KOPT-K1 (cell line): ENCODE measurements around the gene COTL1.

Experiments used
- H3K27ac ChIP-seq: fragments of 200-600 bp; sonication (generic); 2 replicates; pipeline ENCODE4 v1.5.1; 2016; ENCODE audit warnings: antibody characterized with exemption, mild to moderate bottlenecking, low read depth, low read length; ENCODE audit not compliant: poor library complexity, severe bottlenecking
- H3K36me3 ChIP-seq: fragments of 200-600 bp; sonication (generic); 2 replicates; pipeline ENCODE4 v1.5.1; 2017; ENCODE audit warnings: antibody characterized with exemption, mild to moderate bottlenecking, low read length, moderate library complexity; ENCODE audit not compliant: insufficient read depth
- H3K9me3 ChIP-seq: fragments of 200-600 bp; sonication (generic); 2 replicates; pipeline ENCODE4 v1.5.1; 2017; ENCODE audit warnings: antibody characterized with exemption, low read length, mild to moderate bottlenecking; ENCODE audit not compliant: insufficient read depth, poor library complexity, severe bottlenecking

Gene COTL1

GRCh38 chr16:84598360-84598759, 19.5 kb downstream of the COTL1 start:
- H3K27ac ChIP-seq, result peak overlapping the region; percentile 66
- no peaks in the 10 kb centered on the region for H3K9me3 ChIP-seq
- H3K36me3 ChIP-seq, result no peaks in the 10 kb centered on the region

GRCh38 chr16:84597931-84598351, 19.9 kb downstream of the COTL1 start:
- Histone ChIP-seq H3K27ac (peak overlapping the region; percentile 66), H3K36me3 (no peaks in the 10 kb centered on the region), H3K9me3 (no peaks in the 10 kb centered on the region)

- Histone ChIP-seq H3K9me3 (no peaks in the 10 kb centered on the region), H3K27ac (peak overlapping the region; percentile 66), H3K36me3 (no peaks in the 10 kb centered on the region; the same call in 1 of the 2 replicates)
These were observed 20.4 kb downstream of the COTL1 start for GRCh38 chr16:84597528-84597896.

GRCh38 chr16:84596801-84597527, 20.9 kb downstream of the COTL1 start:
- Histone ChIP-seq H3K9me3 (no peaks in the 10 kb centered on the region), H3K36me3 (peaks cover 2% of the 10 kb centered on the region; the same call in 1 of the 2 replicates), H3K27ac (peak overlapping the region; percentile 66)

GRCh38 chr16:84596161-84596560, 21.7 kb downstream of the COTL1 start:
- Histone ChIP-seq H3K36me3 (peaks cover 4% of the 10 kb centered on the region; the same call in 1 of the 2 replicates), H3K9me3 (no peaks in the 10 kb centered on the region), H3K27ac (peak overlapping the region; percentile 66)

- no peaks in the 10 kb centered on the region for H3K9me3 ChIP-seq
- H3K36me3 ChIP-seq, result peaks cover 4% of the 10 kb centered on the region
- H3K27ac ChIP-seq, result peak overlapping the region; percentile 88
These were observed 22.8 kb downstream of the COTL1 start for GRCh38 chr16:84595052-84595481.

GRCh38 chr16:84594725-84595038, 23.2 kb downstream of the COTL1 start:
- Histone ChIP-seq H3K9me3 (no peaks in the 10 kb centered on the region), H3K36me3 (peaks cover 7% of the 10 kb centered on the region), H3K27ac (peak overlapping the region; percentile 88)

GRCh38 chr16:84593825-84594724, 23.8 kb downstream of the COTL1 start:
- H3K9me3 ChIP-seq, result no peaks in the 10 kb centered on the region
- peaks cover 13% of the 10 kb centered on the region for H3K36me3 ChIP-seq
- H3K27ac ChIP-seq, result peak overlapping the region; percentile 88

GRCh38 chr16:84592718-84593117, 25.2 kb downstream of the COTL1 start:
- peak overlapping the region; percentile 42 for H3K27ac ChIP-seq
- H3K36me3 ChIP-seq, result peaks cover 21% of the 10 kb centered on the region
- H3K9me3 ChIP-seq, result no peaks in the 10 kb centered on the region

GRCh38 chr16:84589975-84590719, 27.7 kb downstream of the COTL1 start:
- Histone ChIP-seq H3K36me3 (peaks cover 26% of the 10 kb centered on the region), H3K9me3 (no peaks in the 10 kb centered on the region), H3K27ac (no peak overlapping the region)

GRCh38 chr16:84588991-84589390, 28.9 kb downstream of the COTL1 start:
- peaks cover 26% of the 10 kb centered on the region for H3K36me3 ChIP-seq

GRCh38 chr16:84585886-84586285, 32.0 kb downstream of the COTL1 start:
- peaks cover 28% of the 10 kb centered on the region for H3K36me3 ChIP-seq
- H3K9me3 ChIP-seq, result no peaks in the 10 kb centered on the region
- no peak overlapping the region for H3K27ac ChIP-seq

More at GRCh38 chr16:84588991-84589390, 28.9 kb downstream of the COTL1 start:
- Histone ChIP-seq H3K9me3 (no peaks in the 10 kb centered on the region), H3K27ac (no peak overlapping the region)

- H3K27ac ChIP-seq, result no peak overlapping the region
- peaks cover 28% of the 10 kb centered on the region for H3K36me3 ChIP-seq
- H3K9me3 ChIP-seq, result no peaks in the 10 kb centered on the region
These were observed 32.4 kb downstream of the COTL1 start for GRCh38 chr16:84585467-84585866.

- Histone ChIP-seq H3K9me3 (no peaks in the 10 kb centered on the region), H3K36me3 (peaks cover 25% of the 10 kb centered on the region; the same call in 1 of the 2 replicates), H3K27ac (no peak overlapping the region)
These were observed 33.2 kb downstream of the COTL1 start for GRCh38 chr16:84584678-84585077.

- H3K36me3 ChIP-seq, result peaks cover 18% of the 10 kb centered on the region; the same call in 1 of the 2 replicates
- H3K27ac ChIP-seq, result no peak overlapping the region
- H3K9me3 ChIP-seq, result no peaks in the 10 kb centered on the region
These were observed 33.9 kb downstream of the COTL1 start for GRCh38 chr16:84583995-84584394.
